IMR-90 (cell line): ENCODE measurements around the gene LEKR1. TPM values are rescaled to one million over a fixed set of nuclear protein-coding genes. Genes with fewer than 3 reads are reported as not detected.

Experiments used
- ATAC-seq: fragments of 200-7000 bp; cut with Tn5 transposase; 2 replicates; pipeline ENCODE4 v1.9.1; 2020; ENCODE audit warnings: low read depth, mild to moderate bottlenecking, moderate library complexity
- BruUV-seq: library from RNA; stranded (reverse); fragments of 400-500 nt; replicated peaks from 2 replicates; lab custom pipeline; 2021; lab: Mats Ljungman, UMichigan
- CTCF ChIA-PET: fragments of 300-600 bp; formaldehyde crosslinking; extraction: SDS; loops from one replicate; lab custom pipeline; 2021; ENCODE audit warnings: antibody characterized with exemption; lab: Yijun Ruan, JAX
- POLR2A ChIA-PET: fragments of 300-600 bp; sonication (Branson Sonifier 250); formaldehyde crosslinking; loops from one replicate; lab custom pipeline; 2022; ENCODE audit warnings: antibody characterized with exemption; ENCODE audit not compliant: unreplicated experiment; lab: Charles Lee
- DNase-seq: peaks from one replicate; pipeline ENCODE4 v3.0.0; 2013
- H2AFZ ChIP-seq: replicated peaks from 2 replicates; pipeline ENCODE3; 2013; ENCODE audit warnings: low read length, mild to moderate bottlenecking; ENCODE audit not compliant: poor library complexity
- H2AK5ac ChIP-seq: 2 replicates; pipeline ENCODE4 v1.6.1; 2013; ENCODE audit warnings: low read depth, low read length, inconsistent platforms
- H2AK9ac ChIP-seq: replicated peaks from 2 replicates; pipeline ENCODE3; 2013; ENCODE audit warnings: mild to moderate bottlenecking, low read depth, low read length, moderate library complexity; ENCODE audit not compliant: poor library complexity
- H2BK120ac ChIP-seq: 2 replicates; pipeline ENCODE4 v1.6.1; 2013; ENCODE audit warnings: low read depth, low read length, inconsistent platforms
- H2BK15ac ChIP-seq: 3 replicates; pipeline ENCODE4 v1.6.1; 2013; ENCODE audit warnings: low read depth, low read length, inconsistent platforms
- H2BK20ac ChIP-seq: 2 replicates; pipeline ENCODE4 v1.6.1; 2013; ENCODE audit warnings: low read depth, mild to moderate bottlenecking, inconsistent platforms, low read length, moderate library complexity
- H2BK5ac ChIP-seq: 2 replicates; pipeline ENCODE4 v1.6.1; 2013; ENCODE audit warnings: mild to moderate bottlenecking, low read depth, low read length, inconsistent platforms; ENCODE audit not compliant: poor library complexity, severe bottlenecking
- H3K14ac ChIP-seq: replicated peaks from 2 replicates; pipeline ENCODE4 v1.6.1; 2013; ENCODE audit warnings: low read depth, low read length, inconsistent platforms
- H3K18ac ChIP-seq: 2 replicates; pipeline ENCODE4 v1.6.1; 2013; ENCODE audit warnings: low read depth, low read length, control low read depth
- H3K23ac ChIP-seq: 2 replicates; pipeline ENCODE4 v1.6.1; 2013; ENCODE audit warnings: low read depth, low read length, inconsistent platforms
- H3K27ac ChIP-seq: 2 replicates; pipeline ENCODE4 v1.5.1; 2013; ENCODE audit warnings: mild to moderate bottlenecking, control low read depth, low read length; ENCODE audit not compliant: insufficient read depth
- H3K27me3 ChIP-seq: 2 replicates; pipeline ENCODE4 v1.6.1; 2013; ENCODE audit warnings: low read length; ENCODE audit not compliant: control insufficient read depth, insufficient read depth
- H3K36me3 ChIP-seq: 2 replicates; pipeline ENCODE4 v1.6.1; 2013; ENCODE audit warnings: low read length, mixed read lengths; ENCODE audit not compliant: control insufficient read depth, insufficient read depth
- H3K4ac ChIP-seq: 2 replicates; pipeline ENCODE4 v1.6.1; 2013; ENCODE audit warnings: low read depth, low read length, inconsistent platforms
- H3K4me1 ChIP-seq: 2 replicates; pipeline ENCODE4 v1.6.1; 2013; ENCODE audit warnings: low read length, mixed read lengths; ENCODE audit not compliant: control insufficient read depth, insufficient read depth
- H3K4me2 ChIP-seq: 2 replicates; pipeline ENCODE4 v1.6.1; 2013; ENCODE audit warnings: low read depth, mild to moderate bottlenecking, control low read depth, low read length, moderate library complexity
- H3K4me3 ChIP-seq: 2 replicates; pipeline ENCODE4 v1.5.1; 2013; ENCODE audit warnings: low read depth, mild to moderate bottlenecking, control low read depth, low read length, moderate library complexity; ENCODE audit not compliant: insufficient read depth
- H3K56ac ChIP-seq: 2 replicates; pipeline ENCODE4 v1.6.1; 2013; ENCODE audit warnings: low read length, inconsistent platforms; ENCODE audit not compliant: insufficient read depth; ENCODE audit errors: extremely low read depth
- H3K79me1 ChIP-seq, 2 experiments: 2 replicates each; pipeline ENCODE4 v1.6.1; 2013; ENCODE audit warnings: low read length in 2 of 2, inconsistent platforms in 1 of 2, low read depth in 1 of 2
- H3K9ac ChIP-seq: 2 replicates; pipeline ENCODE4 v1.6.1; 2013; ENCODE audit warnings: low read depth, low read length, control low read depth
- H3K9me1 ChIP-seq: 2 replicates; pipeline ENCODE4 v1.6.1; 2013; ENCODE audit warnings: low read length, inconsistent platforms; ENCODE audit not compliant: insufficient read depth
- H3K9me3 ChIP-seq: 2 replicates; pipeline ENCODE4 v1.6.1; 2013; ENCODE audit warnings: low read length; ENCODE audit not compliant: control insufficient read depth, insufficient read depth
- H4K20me1 ChIP-seq: 2 replicates; pipeline ENCODE4 v1.6.1; 2013; ENCODE audit warnings: low read length, inconsistent platforms; ENCODE audit not compliant: insufficient read depth
- H4K5ac ChIP-seq: 2 replicates; pipeline ENCODE4 v1.6.1; 2013; ENCODE audit warnings: mild to moderate bottlenecking, low read depth, low read length, control low read depth
- H4K8ac ChIP-seq, 2 experiments: 2 replicates each; pipeline ENCODE4 v1.6.1; 2013; ENCODE audit warnings: low read depth in 2 of 2, low read length in 2 of 2, control low read depth in 1 of 2, inconsistent platforms in 1 of 2
- H4K91ac ChIP-seq: 2 replicates; pipeline ENCODE4 v1.6.1; 2013; ENCODE audit warnings: low read depth, low read length, inconsistent platforms; ENCODE audit not compliant: insufficient read depth
- WGBS, 2 experiments: methylation state at CpG; one replicate each; pipeline versions ENCODE4 v1.1.5 to v1.1.7; 2013; ENCODE audit warnings: missing lambda C conversion rate in 2 of 2; ENCODE audit not compliant: insufficient read length in 1 of 2; ENCODE audit errors: extremely low coverage in 2 of 2; 5-methylcytosine and 5-hydroxymethylcytosine counted together
- dilution Hi-C: fragments of 300-500 bp; cut with HindIII; formaldehyde crosslinking; loops from one replicate; pipeline ENCODE4 v1.14.3; 2018; ENCODE audit warnings: low sequenced_read_pairs; ENCODE audit not compliant: unreplicated experiment
- in situ Hi-C: fragments of 300-500 bp; cut with MboI; formaldehyde crosslinking; loops from 3 replicates; pipeline ENCODE4 v1.14.3; 2019; ENCODE audit warnings: low sequenced_read_pairs, inconsistent platforms, mixed read lengths
- intact Hi-C: fragments of 100-400 bp; cut with micrococcal nuclease; formaldehyde crosslinking; loops from 2 replicates; pipeline ENCODE4 v1.10.0; 2022
- polyA plus RNA-seq, 3 experiments: library from polyadenylated mRNA; depleted of rRNA; stranded (reverse); fragments of >200 nt; gene quantifications; 2 replicates each; pipeline ENCODE4 v1.2.3, GENCODE V29; 2012; ENCODE audit warnings: low replicate concordance in 1 of 3
- total RNA-seq: library from RNA; depleted of rRNA; stranded (reverse); fragments of >200 nt; gene quantifications from 2 replicates; pipeline ENCODE4 v1.2.3, GENCODE V29; 2012
- TF ChIP-seq, protein P1 (sequence below): conservative IDR thresholded peaks from 2 replicates; pipeline ENCODE4 v1.5.1; 2012; ENCODE audit warnings: mild to moderate bottlenecking, low read depth, low read length, improper control_type of control experiment

Gene LEKR1
- total and polyA plus RNA-seq, 2 of the 4 experiments (the other 2 are of a cell fraction): 0.19 to 0.36 TPM

DNA sequence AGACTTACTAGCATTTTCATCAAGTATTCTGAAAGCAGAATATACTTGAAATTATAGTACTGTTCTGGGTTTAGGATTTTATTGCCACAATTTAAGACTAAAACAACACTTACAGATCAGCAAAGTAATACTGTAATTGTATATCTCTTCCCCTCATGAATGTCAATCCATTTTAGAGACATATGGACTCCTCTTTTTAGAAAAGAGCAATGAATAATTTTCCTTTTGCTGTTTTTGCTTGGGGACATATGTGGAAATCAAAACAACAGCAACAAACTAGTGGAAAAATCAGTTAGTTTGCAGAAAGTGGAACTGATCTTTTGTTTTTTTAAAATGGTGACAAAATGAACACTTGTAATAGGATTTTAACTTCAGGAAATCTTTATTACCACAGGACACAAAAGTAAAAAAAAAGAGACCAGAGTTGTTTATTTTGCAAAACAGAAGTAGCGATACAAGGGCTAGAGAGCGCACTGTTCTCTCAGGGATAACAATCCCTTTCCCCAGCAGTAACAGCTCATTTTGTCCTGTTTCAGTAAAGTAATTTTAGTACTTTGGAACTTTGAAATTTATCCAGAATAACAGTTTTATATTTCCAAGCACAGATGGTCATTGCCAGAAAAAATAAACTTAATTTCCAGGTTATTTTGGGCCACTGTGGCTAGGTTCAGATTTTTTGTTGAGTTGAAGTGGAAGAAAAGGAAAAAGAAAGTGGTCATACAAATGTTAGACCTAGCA, 17.1 kb downstream of the LEKR1 start:
- no peak overlapping the region; the same call in 1 of the 2 replicates for H3K18ac ChIP-seq
- no peak overlapping the region for H3K23ac ChIP-seq
- no peaks in the 10 kb centered on the region for H3K9me3 ChIP-seq
- no CpG with 5 or more reads among the region's 2 CpGs for WGBS, 2 experiments
- intact Hi-C loops: no loop called here
- H2BK15ac ChIP-seq: no peak overlapping the region
- no peak overlapping the region for H4K8ac ChIP-seq
- in situ Hi-C loops: loop anchor here (25.0 kb wide), 1 partner anchor 306 kb away; no protein-coding TSS in a partner anchor
- no peak overlapping the region for H3K14ac ChIP-seq
- no peak overlapping the region for H2BK5ac ChIP-seq
- H3K56ac ChIP-seq: no peak overlapping the region
- ATAC-seq: no peak
- H3K9ac ChIP-seq: no peak overlapping the region
- no peak overlapping the region for H2AK5ac ChIP-seq
- H4K5ac ChIP-seq: no peak overlapping the region
- H2AFZ ChIP-seq: no peak overlapping the region
- BruUV-seq: no TSS peak
- H3K4me1 ChIP-seq: 0 out of 2 replicates have a peak, but pooled peaks cover 1% of the 10 kb centered on the region
- H3K36me3 ChIP-seq: no peaks in the 10 kb centered on the region
- H3K4ac ChIP-seq: no peak overlapping the region
- no peak overlapping the region for H2AK9ac ChIP-seq
- dilution Hi-C loops: no loop called here
- no peaks in the 10 kb centered on the region for H4K20me1 ChIP-seq
- H4K91ac ChIP-seq: no peak overlapping the region
- TF ChIP-seq, protein P1, sequence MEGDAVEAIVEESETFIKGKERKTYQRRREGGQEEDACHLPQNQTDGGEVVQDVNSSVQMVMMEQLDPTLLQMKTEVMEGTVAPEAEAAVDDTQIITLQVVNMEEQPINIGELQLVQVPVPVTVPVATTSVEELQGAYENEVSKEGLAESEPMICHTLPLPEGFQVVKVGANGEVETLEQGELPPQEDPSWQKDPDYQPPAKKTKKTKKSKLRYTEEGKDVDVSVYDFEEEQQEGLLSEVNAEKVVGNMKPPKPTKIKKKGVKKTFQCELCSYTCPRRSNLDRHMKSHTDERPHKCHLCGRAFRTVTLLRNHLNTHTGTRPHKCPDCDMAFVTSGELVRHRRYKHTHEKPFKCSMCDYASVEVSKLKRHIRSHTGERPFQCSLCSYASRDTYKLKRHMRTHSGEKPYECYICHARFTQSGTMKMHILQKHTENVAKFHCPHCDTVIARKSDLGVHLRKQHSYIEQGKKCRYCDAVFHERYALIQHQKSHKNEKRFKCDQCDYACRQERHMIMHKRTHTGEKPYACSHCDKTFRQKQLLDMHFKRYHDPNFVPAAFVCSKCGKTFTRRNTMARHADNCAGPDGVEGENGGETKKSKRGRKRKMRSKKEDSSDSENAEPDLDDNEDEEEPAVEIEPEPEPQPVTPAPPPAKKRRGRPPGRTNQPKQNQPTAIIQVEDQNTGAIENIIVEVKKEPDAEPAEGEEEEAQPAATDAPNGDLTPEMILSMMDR: no peak
- H2BK120ac ChIP-seq: no peak overlapping the region
- no peak overlapping the region for H3K27ac ChIP-seq
- H3K9me1 ChIP-seq: no peaks in the 10 kb centered on the region
- H3K4me2 ChIP-seq: no peak overlapping the region
- H3K27me3 ChIP-seq: no peaks in the 10 kb centered on the region
- DNase-seq: peak; percentile 12
- ChIA-PET POLR2A (interaction anchor here (0.7 kb wide), 1 partner anchor 120 kb away, joined by 4 read pairs; no protein-coding TSS in a partner anchor), CTCF (no interaction called here)
- H3K79me1 ChIP-seq: no peaks in the 10 kb centered on the region
- no peak overlapping the region for H3K4me3 ChIP-seq
- no peak overlapping the region for H2BK20ac ChIP-seq
